ENCODE results near the gene B4GALNT1. TPM values are rescaled to one million over a fixed set of nuclear protein-coding genes. Genes with fewer than 3 reads are reported as not detected.

Gene B4GALNT1
- total RNA-seq, 1 donor from 2014 or later, result 5.9 TPM

GRCh38 chr12:57622293-57623245 is 10.4 kb downstream of the B4GALNT1 start:
- DNase-seq (ENCODE audit: extremely low spot score, unreplicated experiment), result no peak
- TF ChIP-seq CTCF (conservative IDR thresholded peaks at IDR 0.05), result no peak
- H3K27ac Mint-ChIP-seq, result no peak overlapping the region
- peak overlapping the region; percentile 71 for H3K4me3 Mint-ChIP-seq
- H3K36me3 Mint-ChIP-seq, result peaks cover 12% of the 10 kb centered on the region
- no peaks in the 10 kb centered on the region for H3K9me3 Mint-ChIP-seq
- H3K27me3 Mint-ChIP-seq, result peaks cover 97% of the 10 kb centered on the region
- peaks cover 15% of the 10 kb centered on the region for H3K4me1 Mint-ChIP-seq (ENCODE audit: unreplicated experiment)

- H3K4me1 Mint-ChIP-seq (ENCODE audit: unreplicated experiment), result peaks cover 15% of the 10 kb centered on the region
- H3K36me3 Mint-ChIP-seq, result peaks cover 13% of the 10 kb centered on the region
- no peaks in the 10 kb centered on the region for H3K9me3 Mint-ChIP-seq
- H3K4me3 Mint-ChIP-seq, result peak overlapping the region; percentile 71
- TF ChIP-seq CTCF (conservative IDR thresholded peaks at IDR 0.05), result peak; percentile 94
- no peak for DNase-seq (ENCODE audit: extremely low spot score, unreplicated experiment)
- no peak overlapping the region for H3K27ac Mint-ChIP-seq
- H3K27me3 Mint-ChIP-seq, result peaks cover 98% of the 10 kb centered on the region
Measured at GRCh38 chr12:57621497-57622292, 11.3 kb downstream of the B4GALNT1 start.

- Mint-ChIP-seq H3K9me3 (no peaks in the 10 kb centered on the region), H3K4me3 (peak overlapping the region; percentile 77), H3K36me3 (peaks cover 14% of the 10 kb centered on the region), H3K27me3 (peaks cover 97% of the 10 kb centered on the region), H3K4me1 (ENCODE audit: unreplicated experiment) (peaks cover 15% of the 10 kb centered on the region), H3K27ac (no peak overlapping the region)
- TF ChIP-seq CTCF (conservative IDR thresholded peaks at IDR 0.05), result no peak
- DNase-seq (ENCODE audit: extremely low spot score, unreplicated experiment), result no peak
Measured at GRCh38 chr12:57620936-57621496, 12.0 kb downstream of the B4GALNT1 start.

GRCh38 chr12:57620245-57620935 is 12.6 kb downstream of the B4GALNT1 start:
- H3K27ac Mint-ChIP-seq, result no peak overlapping the region
- peaks cover 15% of the 10 kb centered on the region for H3K4me1 Mint-ChIP-seq (ENCODE audit: unreplicated experiment)
- no peaks in the 10 kb centered on the region for H3K9me3 Mint-ChIP-seq
- H3K27me3 Mint-ChIP-seq, result peaks cover 96% of the 10 kb centered on the region
- no peak for TF ChIP-seq CTCF (conservative IDR thresholded peaks at IDR 0.05)
- no peak for DNase-seq (ENCODE audit: extremely low spot score, unreplicated experiment)
- peaks cover 16% of the 10 kb centered on the region for H3K36me3 Mint-ChIP-seq
- peak overlapping the region; percentile 77 for H3K4me3 Mint-ChIP-seq
